Fibroblast of gingiva (primary cell): Measurements from ENCODE around the gene DEF6.
"Not testable (repeated sequence)": the region's sequence is repeated elsewhere in the genome, so short reads cannot be mapped to it uniquely, and the experiment has no call there.

Source experiments
- DNase-seq: peaks from one replicate; pipeline ENCODE4 v3.0.0-alpha.2; 2011; ENCODE audit warnings: low read depth

DEF6 gene

GRCh38 chr6:35311390-35312075 is 13.9 kb downstream of the DEF6 start:
- DNase-seq, result no peak

- no peak for DNase-seq
These were observed 14.6 kb downstream of the DEF6 start for GRCh38 chr6:35312076-35312800.

GRCh38 chr6:35312807-35313206 is 15.2 kb downstream of the DEF6 start:
- DNase-seq, result no peak

- no peak for DNase-seq
These were observed 20.0 kb downstream of the DEF6 start for GRCh38 chr6:35317483-35318195.

- peak; percentile 62 for DNase-seq
These were observed 20.9 kb downstream of the DEF6 start for GRCh38 chr6:35318196-35319171.

- no peak for DNase-seq
These were observed 21.9 kb downstream of the DEF6 start for GRCh38 chr6:35319346-35320030.

- DNase-seq, result no peak
These were observed 22.4 kb downstream of the DEF6 start for GRCh38 chr6:35320031-35320410.

GRCh38 chr6:35321091-35321490 is 23.5 kb downstream of the DEF6 start:
- no peak for DNase-seq

GRCh38 chr6:35327349-35328027 is 29.9 kb downstream of the DEF6 start:
- DNase-seq, result peak; percentile 32

GRCh38 chr6:35328108-35328723 is 30.6 kb downstream of the DEF6 start:
- DNase-seq, result no peak

GRCh38 chr6:35328965-35329364 is 31.3 kb downstream of the DEF6 start:
- not testable (repeated sequence) for DNase-seq

- DNase-seq, result no peak
These were observed 33.0 kb downstream of the DEF6 start for GRCh38 chr6:35330541-35331119.

GRCh38 chr6:35332074-35332887 is 34.7 kb downstream of the DEF6 start:
- not testable (repeated sequence) for DNase-seq

GRCh38 chr6:35341557-35341956 is 43.9 kb downstream of the DEF6 start:
- DNase-seq, result no peak

- peak; percentile 94 for DNase-seq
These were observed 44.9 kb downstream of the DEF6 start, which contains the start of gene PPARD for GRCh38 chr6:35342258-35343091. PPARD (plus strand) TSS chr6:35342558; CDS start chr6:35411088, 68,530 bp downstream.

- no peak for DNase-seq
These were observed 45.6 kb downstream of the DEF6 start for GRCh38 chr6:35343092-35343834.
